ENCODE measurements around the gene CARM1. TPM values are rescaled to one million over a fixed set of nuclear protein-coding genes. Genes with fewer than 3 reads are reported as not detected.

Gene CARM1
- polyA plus RNA-seq, 1 donor from 2014 or later, result 22.3 TPM

GRCh38 chr19:10929402-10929794 is 58.0 kb downstream of the CARM1 start:
- H3K79me2 ChIP-seq (replicated peaks; ENCODE audit: insufficient read depth, low read length), result peaks cover 23% of the 10 kb centered on the region
- H3K9me3 ChIP-seq (ENCODE audit: low read length), result no peaks in the 10 kb centered on the region
- no peaks in the 10 kb centered on the region for H3F3A ChIP-seq (ENCODE audit: insufficient read depth, low read length, poor library complexity, severe bottlenecking)
- no peaks in the 10 kb centered on the region for H3K27me3 ChIP-seq (ENCODE audit: insufficient read depth, low read depth, low read length)
- no peak overlapping the region for H2AFZ ChIP-seq (ENCODE audit: low read depth, low read length)
- peak overlapping the region; percentile 98 for H3K4me3 ChIP-seq (ENCODE audit: low read length)
- no peaks in the 10 kb centered on the region for H3K9me2 ChIP-seq (ENCODE audit: insufficient read depth, low read length)
- no peaks in the 10 kb centered on the region for H3K36me3 ChIP-seq (ENCODE audit: insufficient read depth, low read length)
- peak overlapping the region; percentile 64 for H3K27ac ChIP-seq (ENCODE audit: low read length)
- TF ChIP-seq POLR2AphosphoS5 (IDR thresholded peaks at IDR 0.05), result no peak
- no peak for TF ChIP-seq REST (IDR thresholded peaks at IDR 0.05; ENCODE audit: borderline replicate concordance)
- no peak for TF ChIP-seq MXI1 (conservative IDR thresholded peaks at IDR 0.05; ENCODE audit: poor library complexity, severe bottlenecking)
- TF ChIP-seq RAD21 (conservative IDR thresholded peaks at IDR 0.05), result no peak
- TF ChIP-seq EZH2 (IDR thresholded peaks at IDR 0.05; ENCODE audit: borderline replicate concordance, insufficient read depth, low read length, poor library complexity, severe bottlenecking), result no peak
- TF ChIP-seq CTCF (IDR thresholded peaks at IDR 0.05; ENCODE audit: poor library complexity, severe bottlenecking), result no peak
- TF ChIP-seq TAF1 (IDR thresholded peaks at IDR 0.05; ENCODE audit: low read depth), result no peak
- no peak for TF ChIP-seq EP300 (conservative IDR thresholded peaks at IDR 0.05; ENCODE audit: poor library complexity, severe bottlenecking)
- TF ChIP-seq SMC3 (conservative IDR thresholded peaks at IDR 0.05; ENCODE audit: poor library complexity), result no peak
- H3K4me2 ChIP-seq (ENCODE audit: low read length), result peak overlapping the region; percentile 72
- H4K20me1 ChIP-seq (ENCODE audit: insufficient read depth), result no peaks in the 10 kb centered on the region
- H3K9ac ChIP-seq (ENCODE audit: low read length), result peak overlapping the region; percentile 84

- no peaks in the 10 kb centered on the region for H3K9me3 ChIP-seq (ENCODE audit: low read length)
- no peaks in the 10 kb centered on the region for H3K9me2 ChIP-seq (ENCODE audit: insufficient read depth, low read length)
- H3K4me3 ChIP-seq (ENCODE audit: low read length), result no peak overlapping the region
- H4K20me1 ChIP-seq (ENCODE audit: insufficient read depth), result no peaks in the 10 kb centered on the region
- no peak overlapping the region for H2AFZ ChIP-seq (ENCODE audit: low read depth, low read length)
- no peak overlapping the region for H3K9ac ChIP-seq (ENCODE audit: low read length)
- no peaks in the 10 kb centered on the region for H3F3A ChIP-seq (ENCODE audit: insufficient read depth, low read length, poor library complexity, severe bottlenecking)
- no peaks in the 10 kb centered on the region for H3K36me3 ChIP-seq (ENCODE audit: insufficient read depth, low read length)
- TF ChIP-seq CTCF (IDR thresholded peaks at IDR 0.05; ENCODE audit: poor library complexity, severe bottlenecking) (no peak), POLR2AphosphoS5 (IDR thresholded peaks at IDR 0.05) (no peak)
- peaks cover 3% of the 10 kb centered on the region for H3K79me2 ChIP-seq (replicated peaks; ENCODE audit: insufficient read depth, low read length)
- no peak overlapping the region for H3K27ac ChIP-seq (ENCODE audit: low read length)
- no peaks in the 10 kb centered on the region for H3K27me3 ChIP-seq (ENCODE audit: insufficient read depth, low read depth, low read length)
- H3K4me2 ChIP-seq (ENCODE audit: low read length), result no peak overlapping the region
These were observed 64.2 kb downstream of the CARM1 start for GRCh38 chr19:10935371-10936059.

Data from neural cell (in vitro differentiated cells).